Astrocyte (in vitro differentiated cells and primary cell): ENCODE measurements around the gene KIAA0753. TPM values are rescaled to one million over a fixed set of nuclear protein-coding genes. Genes with fewer than 3 reads are reported as not detected.

Source experiments
- DNase-seq: peaks from one replicate; pipeline ENCODE4 v3.0.0-alpha.2; 2010; ENCODE audit warnings: low read depth
- FAIRE-seq: peaks from 2 replicates; lab custom pipeline; 2011; peaks lifted over from hg19 to GRCh38; lab: Jason Lieb, UNC
- H2AFZ ChIP-seq: 2 replicates; pipeline ENCODE4 v1.6.0; 2012; ENCODE audit warnings: low read depth, low read length, inconsistent platforms
- H3K27ac ChIP-seq: 2 replicates; pipeline ENCODE4 v1.5.1; 2011; ENCODE audit warnings: low read depth, low read length, inconsistent platforms
- H3K27me3 ChIP-seq: 2 replicates; pipeline ENCODE4 v1.6.0; 2011; ENCODE audit warnings: low read length, inconsistent platforms; ENCODE audit not compliant: insufficient read depth
- H3K36me3 ChIP-seq: 2 replicates; pipeline ENCODE4 v1.5.1; 2011; ENCODE audit warnings: low read length, inconsistent platforms; ENCODE audit not compliant: insufficient read depth
- H3K4me1 ChIP-seq: 2 replicates; pipeline ENCODE4 v1.5.1; 2011; ENCODE audit warnings: low read length, inconsistent platforms; ENCODE audit not compliant: insufficient read depth
- H3K4me2 ChIP-seq: 2 replicates; pipeline ENCODE4 v1.6.0; 2012; ENCODE audit warnings: low read length, inconsistent platforms
- H3K4me3 ChIP-seq: 2 replicates; pipeline ENCODE4 v1.5.1; 2011; ENCODE audit warnings: low read depth, mild to moderate bottlenecking, low read length, inconsistent platforms; ENCODE audit not compliant: insufficient read depth
- H3K79me2 ChIP-seq: 2 replicates; pipeline ENCODE4 v1.6.0; 2012; ENCODE audit warnings: mild to moderate bottlenecking, low read length, inconsistent platforms; ENCODE audit not compliant: insufficient read depth
- H3K9ac ChIP-seq: 2 replicates; pipeline ENCODE4 v1.6.0; 2012; ENCODE audit warnings: mild to moderate bottlenecking, low read length, inconsistent platforms
- H3K9me3 ChIP-seq: 2 replicates; pipeline ENCODE4 v1.5.1; 2012; ENCODE audit warnings: low read depth, mild to moderate bottlenecking, low read length, inconsistent platforms; ENCODE audit not compliant: insufficient read depth
- H4K20me1 ChIP-seq: 2 replicates; pipeline ENCODE4 v1.6.0; 2012; ENCODE audit warnings: low read length, inconsistent platforms; ENCODE audit not compliant: insufficient read depth
- H3K27ac Mint-ChIP-seq: one replicate; pipeline ENCODE4 v1.8.0; 2021; ENCODE audit warnings: mild to moderate bottlenecking, mixed read lengths; ENCODE audit not compliant: unreplicated experiment
- H3K27me3 Mint-ChIP-seq: one replicate; pipeline ENCODE4 v1.8.0; 2021; ENCODE audit warnings: low read depth, mixed read lengths; ENCODE audit not compliant: unreplicated experiment
- H3K36me3 Mint-ChIP-seq: one replicate; pipeline ENCODE4 v1.8.0; 2021; ENCODE audit warnings: low read depth, mixed read lengths; ENCODE audit not compliant: unreplicated experiment
- H3K4me1 Mint-ChIP-seq: one replicate; pipeline ENCODE4 v1.8.0; 2021; ENCODE audit warnings: low read depth, mixed read lengths; ENCODE audit not compliant: unreplicated experiment
- H3K4me3 Mint-ChIP-seq: one replicate; pipeline ENCODE4 v1.8.0; 2021; ENCODE audit warnings: mild to moderate bottlenecking, moderate library complexity, mixed read lengths; ENCODE audit not compliant: unreplicated experiment
- H3K9me3 Mint-ChIP-seq: one replicate; pipeline ENCODE4 v1.8.0; 2021; ENCODE audit warnings: mild to moderate bottlenecking, mixed read lengths; ENCODE audit not compliant: unreplicated experiment
- EZH2 ChIP-seq: IDR thresholded peaks from 2 replicates; pipeline ENCODE4 v1.6.1; 2012; ENCODE audit warnings: mild to moderate bottlenecking, low read length, inconsistent platforms; ENCODE audit not compliant: insufficient read depth
- total RNA-seq: library from RNA; stranded (reverse); gene quantifications from 2 replicates; pipeline ENCODE4 v1.2.1, GENCODE V29; 2021
- TF ChIP-seq, protein P1 (sequence below): IDR thresholded peaks from 2 replicates; pipeline ENCODE4 v1.5.1; 2011; ENCODE audit warnings: low read depth, mild to moderate bottlenecking, inconsistent platforms, low read length, moderate library complexity; ENCODE audit not compliant: insufficient read depth

The KIAA0753 gene
- total RNA-seq, 1 donor from 2014 or later: 25.4 TPM

DNA sequence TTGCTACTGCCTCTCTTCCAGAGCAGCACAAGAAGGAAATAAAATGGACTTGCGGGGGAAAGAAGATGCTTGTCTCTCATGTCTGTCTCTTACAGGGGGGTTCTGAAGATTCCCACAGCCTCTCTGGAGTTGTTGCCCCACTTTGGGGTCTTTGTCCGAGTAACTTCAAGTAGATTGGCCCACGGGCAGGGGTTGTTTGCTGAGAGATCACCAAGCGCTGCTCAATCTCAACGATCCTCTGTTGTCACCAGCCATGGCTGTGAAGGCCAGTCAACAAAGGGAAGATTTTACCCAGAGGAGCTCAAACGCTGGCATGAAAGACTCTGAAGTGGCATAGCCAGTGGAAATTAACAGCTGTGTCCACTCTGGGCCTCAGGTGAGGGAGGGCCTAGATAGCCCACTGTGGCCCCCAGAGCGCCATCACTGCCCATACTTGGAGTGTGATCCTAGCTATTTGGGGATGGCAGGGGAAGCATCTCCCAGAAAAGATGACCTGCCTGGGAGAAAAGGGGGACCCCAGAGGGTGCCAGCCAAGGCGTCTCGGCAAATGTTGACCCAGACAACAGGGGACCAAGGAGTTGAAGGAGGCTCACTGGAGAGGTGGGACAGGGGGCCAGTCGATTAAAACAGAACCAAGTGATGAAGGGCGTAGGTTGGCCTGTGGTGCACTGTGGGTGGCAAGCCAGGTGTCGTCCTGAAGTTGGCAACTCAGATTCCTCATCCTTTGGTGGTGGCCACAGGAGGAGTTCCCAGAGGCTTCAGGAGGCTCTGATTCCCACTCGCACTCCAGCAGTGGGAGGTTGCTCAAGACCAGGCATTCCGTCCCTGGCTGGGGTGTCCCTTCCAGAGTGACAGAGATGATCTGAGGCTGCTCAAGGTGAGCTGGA is 44.6 kb upstream of the KIAA0753 start:
- Histone ChIP-seq H3K4me3 (no peak overlapping the region), H4K20me1 (no peaks in the 10 kb centered on the region), H3K36me3 (no peaks in the 10 kb centered on the region), H3K79me2 (no peaks in the 10 kb centered on the region), H3K27ac (no peak overlapping the region), H3K9ac (no peak overlapping the region), H2AFZ (no peak overlapping the region), H3K4me2 (no peak overlapping the region), H3K27me3 (peaks cover 2% of the 10 kb centered on the region), H3K4me1 (no peaks in the 10 kb centered on the region), H3K9me3 (no peaks in the 10 kb centered on the region)
- H3K27me3 Mint-ChIP-seq: peaks cover 55% of the 10 kb centered on the region
- H3K4me3 Mint-ChIP-seq: no peak overlapping the region
- H3K4me1 Mint-ChIP-seq: peaks cover 6% of the 10 kb centered on the region
- DNase-seq (no peak), FAIRE-seq (no peak)
- H3K36me3 Mint-ChIP-seq: no peaks in the 10 kb centered on the region
- H3K9me3 Mint-ChIP-seq: peaks cover 3% of the 10 kb centered on the region
- TF ChIP-seq, protein P1, sequence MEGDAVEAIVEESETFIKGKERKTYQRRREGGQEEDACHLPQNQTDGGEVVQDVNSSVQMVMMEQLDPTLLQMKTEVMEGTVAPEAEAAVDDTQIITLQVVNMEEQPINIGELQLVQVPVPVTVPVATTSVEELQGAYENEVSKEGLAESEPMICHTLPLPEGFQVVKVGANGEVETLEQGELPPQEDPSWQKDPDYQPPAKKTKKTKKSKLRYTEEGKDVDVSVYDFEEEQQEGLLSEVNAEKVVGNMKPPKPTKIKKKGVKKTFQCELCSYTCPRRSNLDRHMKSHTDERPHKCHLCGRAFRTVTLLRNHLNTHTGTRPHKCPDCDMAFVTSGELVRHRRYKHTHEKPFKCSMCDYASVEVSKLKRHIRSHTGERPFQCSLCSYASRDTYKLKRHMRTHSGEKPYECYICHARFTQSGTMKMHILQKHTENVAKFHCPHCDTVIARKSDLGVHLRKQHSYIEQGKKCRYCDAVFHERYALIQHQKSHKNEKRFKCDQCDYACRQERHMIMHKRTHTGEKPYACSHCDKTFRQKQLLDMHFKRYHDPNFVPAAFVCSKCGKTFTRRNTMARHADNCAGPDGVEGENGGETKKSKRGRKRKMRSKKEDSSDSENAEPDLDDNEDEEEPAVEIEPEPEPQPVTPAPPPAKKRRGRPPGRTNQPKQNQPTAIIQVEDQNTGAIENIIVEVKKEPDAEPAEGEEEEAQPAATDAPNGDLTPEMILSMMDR: no peak
- no peak for TF ChIP-seq EZH2
- peak overlapping the region; percentile 26 for H3K27ac Mint-ChIP-seq

DNA sequence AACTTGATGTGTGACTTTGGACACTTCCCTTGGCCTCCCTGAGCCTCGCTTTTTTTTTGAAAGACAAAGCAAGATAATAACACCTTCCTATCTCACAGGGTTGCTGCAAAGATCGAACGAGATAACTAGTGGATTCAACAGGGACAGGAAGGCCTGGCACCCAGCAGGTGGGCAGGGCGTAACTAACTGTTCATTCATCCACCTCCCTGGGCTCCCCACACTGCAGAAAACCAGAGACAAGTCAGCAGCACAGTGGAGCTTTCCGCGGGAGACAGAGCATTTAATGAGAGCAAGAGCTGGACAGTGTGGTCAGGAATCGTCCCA is 43.9 kb upstream of the KIAA0753 start:
- H3K4me1 Mint-ChIP-seq: peaks cover 6% of the 10 kb centered on the region
- no peak overlapping the region for H3K9ac ChIP-seq
- no peak overlapping the region for H3K4me2 ChIP-seq
- TF ChIP-seq, protein P1: no peak
- TF ChIP-seq EZH2: no peak
- H3K9me3 ChIP-seq: no peaks in the 10 kb centered on the region
- H3K36me3 ChIP-seq: no peaks in the 10 kb centered on the region
- H3K27me3 ChIP-seq: peaks cover 2% of the 10 kb centered on the region
- no peak overlapping the region for H3K4me3 Mint-ChIP-seq
- no peak overlapping the region for H2AFZ ChIP-seq
- peaks cover 55% of the 10 kb centered on the region for H3K27me3 Mint-ChIP-seq
- H3K79me2 ChIP-seq: no peaks in the 10 kb centered on the region
- H3K36me3 Mint-ChIP-seq: no peaks in the 10 kb centered on the region
- DNase-seq: no peak
- H3K9me3 Mint-ChIP-seq: peaks cover 3% of the 10 kb centered on the region
- FAIRE-seq: no peak
- H3K27ac ChIP-seq: no peak overlapping the region
- no peaks in the 10 kb centered on the region for H4K20me1 ChIP-seq
- no peaks in the 10 kb centered on the region for H3K4me1 ChIP-seq
- no peak overlapping the region for H3K4me3 ChIP-seq
- no peak overlapping the region for H3K27ac Mint-ChIP-seq
